Liver (tissue), 9 donors: ENCODE results near the gene ACKR3. TPM values are rescaled to one million over a fixed set of nuclear protein-coding genes. Genes with fewer than 3 reads are reported as not detected.

Experiments used
- DNase-seq: peaks from one replicate; pipeline ENCODE4 v3.0.0-alpha.2; 2017; ENCODE audit warnings: low spot score
- H3K27ac ChIP-seq, 2 donors: one replicate each; pipeline ENCODE4 v1.7.0; 2013; ENCODE audit warnings: inconsistent platforms in 2 of 2, low read length in 2 of 2, control low read depth in 1 of 2, low read depth in 1 of 2, mild to moderate bottlenecking in 1 of 2
- H3K27me3 ChIP-seq, 4 donors: one replicate each; pipeline versions ENCODE4 v1.6.1 to v1.7.0; 2013; ENCODE audit warnings: low read length in 3 of 4, inconsistent platforms in 1 of 4, mild to moderate bottlenecking in 1 of 4, moderate library complexity in 1 of 4; ENCODE audit not compliant: control insufficient read depth in 4 of 4, insufficient read depth in 4 of 4
- H3K36me3 ChIP-seq, 4 donors: one replicate each; pipeline versions ENCODE4 v1.6.1 to v1.7.0; 2013; ENCODE audit warnings: low read length in 3 of 4, mild to moderate bottlenecking in 3 of 4, low read depth in 1 of 4, moderate library complexity in 1 of 4; ENCODE audit not compliant: control insufficient read depth in 4 of 4, insufficient read depth in 3 of 4
- H3K4me1 ChIP-seq, 4 donors: one replicate each; pipeline versions ENCODE4 v1.6.1 to v1.7.0; 2013; ENCODE audit warnings: low read length in 3 of 4, mild to moderate bottlenecking in 3 of 4, moderate library complexity in 1 of 4; ENCODE audit not compliant: control insufficient read depth in 4 of 4, insufficient read depth in 4 of 4
- H3K4me3 ChIP-seq, 3 donors: one replicate each; pipeline versions ENCODE4 v1.6.1 to v1.7.0; 2013; ENCODE audit warnings: low read length in 3 of 3, control low read depth in 1 of 3, low read depth in 1 of 3, mild to moderate bottlenecking in 1 of 3
- H3K9ac ChIP-seq, 2 donors: one replicate each; pipeline ENCODE4 v1.7.0; 2013; ENCODE audit warnings: low read length in 2 of 2, mild to moderate bottlenecking in 2 of 2, moderate library complexity in 2 of 2, control low read depth in 1 of 2, low read depth in 1 of 2
- H3K9me3 ChIP-seq, 4 donors: one replicate each; pipeline versions ENCODE4 v1.6.1 to v1.7.0; 2013; ENCODE audit warnings: low read length in 3 of 4; ENCODE audit not compliant: control insufficient read depth in 4 of 4
- ATF3 ChIP-seq: IDR thresholded peaks from 2 replicates; pipeline ENCODE4 v1.6.1; 2016; ENCODE audit warnings: antibody characterized with exemption
- CTCF ChIP-seq: fragments of 150-350 bp; IDR thresholded peaks from 2 replicates; pipeline ENCODE4 v1.5.1; 2017; ENCODE audit warnings: improper control_type of control experiment, low read depth, low read length; ENCODE audit not compliant: missing input control
- EGR1 ChIP-seq, 2 donors: IDR thresholded peaks; 2 replicates each; pipeline ENCODE4 v1.6.1; 2016 to 2018; ENCODE audit warnings: antibody characterized with exemption in 2 of 2, low read depth in 2 of 2
- FOXA1 ChIP-seq: IDR thresholded peaks from 2 replicates; pipeline ENCODE4 v1.6.1; 2016; ENCODE audit warnings: antibody characterized with exemption
- FOXA2 ChIP-seq: IDR thresholded peaks from 2 replicates; pipeline ENCODE4 v1.6.1; 2016; ENCODE audit warnings: antibody characterized with exemption
- GABPA ChIP-seq, 2 donors: IDR thresholded peaks in 1 of 2; conservative IDR thresholded peaks in 1 of 2; 2 replicates each; pipeline ENCODE4 v1.6.1; 2016; ENCODE audit warnings: antibody characterized with exemption in 2 of 2, mild to moderate bottlenecking in 1 of 2, moderate library complexity in 1 of 2
- HNF4A ChIP-seq, 2 donors: conservative IDR thresholded peaks; 2 replicates each; pipeline ENCODE4 v1.6.1; 2016; ENCODE audit warnings: antibody characterized with exemption in 2 of 2, mild to moderate bottlenecking in 2 of 2
- HNF4G ChIP-seq: IDR thresholded peaks from 2 replicates; pipeline ENCODE4 v1.6.1; 2016; ENCODE audit warnings: antibody characterized with exemption
- MAX ChIP-seq: IDR thresholded peaks from 2 replicates; pipeline ENCODE4 v1.6.1; 2016; ENCODE audit warnings: antibody characterized with exemption
- RAD21 ChIP-seq, 2 donors: IDR thresholded peaks; 2 replicates each; pipeline ENCODE4 v1.6.1; 2016; ENCODE audit warnings: antibody characterized with exemption in 2 of 2, mild to moderate bottlenecking in 2 of 2
- REST ChIP-seq: IDR thresholded peaks from 2 replicates; pipeline ENCODE4 v1.6.1; 2016; ENCODE audit warnings: antibody characterized with exemption, mild to moderate bottlenecking
- RXRA ChIP-seq, 2 donors: IDR thresholded peaks; 2 replicates each; pipeline ENCODE4 v1.6.1; 2017 to 2018; ENCODE audit warnings: antibody characterized with exemption in 2 of 2, mild to moderate bottlenecking in 1 of 2
- SP1 ChIP-seq: IDR thresholded peaks from 2 replicates; pipeline ENCODE4 v1.6.1; 2018; ENCODE audit warnings: antibody characterized with exemption, mild to moderate bottlenecking
- TAF1 ChIP-seq: conservative IDR thresholded peaks from 2 replicates; pipeline ENCODE4 v1.6.1; 2016; ENCODE audit warnings: antibody characterized with exemption, mild to moderate bottlenecking
- ZBTB33 ChIP-seq: IDR thresholded peaks from 2 replicates; pipeline ENCODE4 v1.6.1; 2016; ENCODE audit warnings: antibody characterized with exemption
- WGBS: extraction: QIAGEN DNeasy Blood & Tissue Kit; methylation state at CpG from one replicate; pipeline ENCODE4 v1.1.7; 2013; 5-methylcytosine and 5-hydroxymethylcytosine counted together
- polyA plus RNA-seq, 2 donors: library from polyadenylated mRNA; stranded (reverse) in 1 of 2; unstranded in 1 of 2; fragments of 200-250 nt in 1 of 2; fragments of >200 nt in 1 of 2; fragmentation: Nextera tagmentation in 1 of 2; extraction: Ambion mirVana in 1 of 2; gene quantifications; one replicate each; pipeline versions ENCODE4 v1.2.1 to v1.2.3, GENCODE V29; 2013 to 2015
- total RNA-seq, 2 donors: library from RNA; depleted of rRNA; stranded (reverse); fragments of >200 nt; gene quantifications; one replicate each; pipeline ENCODE4 v1.2.3, GENCODE V29; 2014
- donor health status: healthy.
- donor health status: healthy.
- donor health status: healthy.
- donor health status: healthy.
- donor health status: healthy.

ACKR3 gene
- total and polyA plus RNA-seq, 4 donors, result 1.6 to 6.0 (median 3.0) TPM

GRCh38 chr2:236558036-236558435 is 11.6 kb upstream of the ACKR3 start (continued):
- TF ChIP-seq ZBTB33, result no peak

- no peaks in the 10 kb centered on the region for H3K4me1 ChIP-seq
- no peak overlapping the region for H3K4me3 ChIP-seq
- H3K9me3 ChIP-seq, result no peaks in the 10 kb centered on the region
- no peak for TF ChIP-seq ZBTB33
- TF ChIP-seq ATF3, result no peak
- TF ChIP-seq RAD21 (IDR thresholded peaks at IDR 0.05), result no peak
- no peak for TF ChIP-seq CTCF
- H3K27me3 ChIP-seq, result peaks cover 0 to 2% (median 0%) of the 10 kb centered on the region in 4 donors
- no peak overlapping the region for H3K9ac ChIP-seq
- 83% methylated on average over 6 of the region's 6 CpGs for WGBS
- H3K36me3 ChIP-seq, result no peaks in the 10 kb centered on the region
- no peak overlapping the region for H3K27ac ChIP-seq
- DNase-seq, result no peak
Measured at GRCh38 chr2:236558993-236559978, 10.3 kb upstream of the ACKR3 start.

- H3K9ac ChIP-seq, result no peak overlapping the region
- no peaks in the 10 kb centered on the region for H3K9me3 ChIP-seq
- H3K27me3 ChIP-seq, result no peaks in the 10 kb centered on the region
- no peak for DNase-seq
- TF ChIP-seq TAF1 (no peak), MAX (no peak), HNF4A (conservative IDR thresholded peaks at IDR 0.05) (no peak), RAD21 (IDR thresholded peaks at IDR 0.05) (no peak), ZBTB33 (no peak), FOXA2 (no peak), SP1 (no peak), REST (no peak), GABPA (IDR thresholded peaks at IDR 0.05 in 1 of 2, conservative IDR thresholded peaks at IDR 0.05 in 1 of 2) (no peak), RXRA (IDR thresholded peaks at IDR 0.05) (no peak), FOXA1 (no peak), HNF4G (no peak), EGR1 (IDR thresholded peaks at IDR 0.05; ENCODE audit: low read depth in 2 of 2) (no peak)
- 92% methylated on average over 3 of the region's 3 CpGs for WGBS
- no peak overlapping the region for H3K27ac ChIP-seq
- H3K4me3 ChIP-seq, result no peak overlapping the region
- H3K4me1 ChIP-seq, result no peaks in the 10 kb centered on the region
- no peaks in the 10 kb centered on the region for H3K36me3 ChIP-seq
Measured at GRCh38 chr2:236561874-236562273, 7.8 kb upstream of the ACKR3 start.
